IMR-90 (cell line): ENCODE measurements around the gene NUDT7. TPM values are rescaled to one million over a fixed set of nuclear protein-coding genes. Genes with fewer than 3 reads are reported as not detected.

Experiments
- ATAC-seq: fragments of 200-7000 bp; cut with Tn5 transposase; 2 replicates; pipeline ENCODE4 v1.9.1; 2020; ENCODE audit warnings: low read depth, mild to moderate bottlenecking, moderate library complexity
- BruUV-seq: library from RNA; stranded (reverse); fragments of 400-500 nt; replicated peaks from 2 replicates; lab custom pipeline; 2021; lab: Mats Ljungman, UMichigan
- CTCF ChIA-PET: fragments of 300-600 bp; formaldehyde crosslinking; extraction: SDS; loops from one replicate; lab custom pipeline; 2021; ENCODE audit warnings: antibody characterized with exemption; lab: Yijun Ruan, JAX
- POLR2A ChIA-PET: fragments of 300-600 bp; sonication (Branson Sonifier 250); formaldehyde crosslinking; loops from one replicate; lab custom pipeline; 2022; ENCODE audit warnings: antibody characterized with exemption; ENCODE audit not compliant: unreplicated experiment; lab: Charles Lee
- DNase-seq: peaks from one replicate; pipeline ENCODE4 v3.0.0; 2013
- H2AFZ ChIP-seq: replicated peaks from 2 replicates; pipeline ENCODE3; 2013; ENCODE audit warnings: low read length, mild to moderate bottlenecking; ENCODE audit not compliant: poor library complexity
- H2AK5ac ChIP-seq: 2 replicates; pipeline ENCODE4 v1.6.1; 2013; ENCODE audit warnings: low read depth, low read length, inconsistent platforms
- H2AK9ac ChIP-seq: replicated peaks from 2 replicates; pipeline ENCODE3; 2013; ENCODE audit warnings: mild to moderate bottlenecking, low read depth, low read length, moderate library complexity; ENCODE audit not compliant: poor library complexity
- H2BK120ac ChIP-seq: 2 replicates; pipeline ENCODE4 v1.6.1; 2013; ENCODE audit warnings: low read depth, low read length, inconsistent platforms
- H2BK15ac ChIP-seq: 3 replicates; pipeline ENCODE4 v1.6.1; 2013; ENCODE audit warnings: low read depth, low read length, inconsistent platforms
- H2BK20ac ChIP-seq: 2 replicates; pipeline ENCODE4 v1.6.1; 2013; ENCODE audit warnings: low read depth, mild to moderate bottlenecking, inconsistent platforms, low read length, moderate library complexity
- H2BK5ac ChIP-seq: 2 replicates; pipeline ENCODE4 v1.6.1; 2013; ENCODE audit warnings: mild to moderate bottlenecking, low read depth, low read length, inconsistent platforms; ENCODE audit not compliant: poor library complexity, severe bottlenecking
- H3K14ac ChIP-seq: replicated peaks from 2 replicates; pipeline ENCODE4 v1.6.1; 2013; ENCODE audit warnings: low read depth, low read length, inconsistent platforms
- H3K18ac ChIP-seq: 2 replicates; pipeline ENCODE4 v1.6.1; 2013; ENCODE audit warnings: low read depth, low read length, control low read depth
- H3K23ac ChIP-seq: 2 replicates; pipeline ENCODE4 v1.6.1; 2013; ENCODE audit warnings: low read depth, low read length, inconsistent platforms
- H3K27ac ChIP-seq: 2 replicates; pipeline ENCODE4 v1.5.1; 2013; ENCODE audit warnings: mild to moderate bottlenecking, control low read depth, low read length; ENCODE audit not compliant: insufficient read depth
- H3K27me3 ChIP-seq: 2 replicates; pipeline ENCODE4 v1.6.1; 2013; ENCODE audit warnings: low read length; ENCODE audit not compliant: control insufficient read depth, insufficient read depth
- H3K36me3 ChIP-seq: 2 replicates; pipeline ENCODE4 v1.6.1; 2013; ENCODE audit warnings: low read length, mixed read lengths; ENCODE audit not compliant: control insufficient read depth, insufficient read depth
- H3K4ac ChIP-seq: 2 replicates; pipeline ENCODE4 v1.6.1; 2013; ENCODE audit warnings: low read depth, low read length, inconsistent platforms
- H3K4me1 ChIP-seq: 2 replicates; pipeline ENCODE4 v1.6.1; 2013; ENCODE audit warnings: low read length, mixed read lengths; ENCODE audit not compliant: control insufficient read depth, insufficient read depth
- H3K4me2 ChIP-seq: 2 replicates; pipeline ENCODE4 v1.6.1; 2013; ENCODE audit warnings: low read depth, mild to moderate bottlenecking, control low read depth, low read length, moderate library complexity
- H3K4me3 ChIP-seq: 2 replicates; pipeline ENCODE4 v1.5.1; 2013; ENCODE audit warnings: low read depth, mild to moderate bottlenecking, control low read depth, low read length, moderate library complexity; ENCODE audit not compliant: insufficient read depth
- H3K56ac ChIP-seq: 2 replicates; pipeline ENCODE4 v1.6.1; 2013; ENCODE audit warnings: low read length, inconsistent platforms; ENCODE audit not compliant: insufficient read depth; ENCODE audit errors: extremely low read depth
- H3K79me1 ChIP-seq, 2 experiments: 2 replicates each; pipeline ENCODE4 v1.6.1; 2013; ENCODE audit warnings: low read length in 2 of 2, inconsistent platforms in 1 of 2, low read depth in 1 of 2
- H3K9ac ChIP-seq: 2 replicates; pipeline ENCODE4 v1.6.1; 2013; ENCODE audit warnings: low read depth, low read length, control low read depth
- H3K9me1 ChIP-seq: 2 replicates; pipeline ENCODE4 v1.6.1; 2013; ENCODE audit warnings: low read length, inconsistent platforms; ENCODE audit not compliant: insufficient read depth
- H3K9me3 ChIP-seq: 2 replicates; pipeline ENCODE4 v1.6.1; 2013; ENCODE audit warnings: low read length; ENCODE audit not compliant: control insufficient read depth, insufficient read depth
- H4K20me1 ChIP-seq: 2 replicates; pipeline ENCODE4 v1.6.1; 2013; ENCODE audit warnings: low read length, inconsistent platforms; ENCODE audit not compliant: insufficient read depth
- H4K5ac ChIP-seq: 2 replicates; pipeline ENCODE4 v1.6.1; 2013; ENCODE audit warnings: mild to moderate bottlenecking, low read depth, low read length, control low read depth
- H4K8ac ChIP-seq, 2 experiments: 2 replicates each; pipeline ENCODE4 v1.6.1; 2013; ENCODE audit warnings: low read depth in 2 of 2, low read length in 2 of 2, control low read depth in 1 of 2, inconsistent platforms in 1 of 2
- H4K91ac ChIP-seq: 2 replicates; pipeline ENCODE4 v1.6.1; 2013; ENCODE audit warnings: low read depth, low read length, inconsistent platforms; ENCODE audit not compliant: insufficient read depth
- BHLHE40 ChIP-seq: fragments of 150-350 bp; IDR thresholded peaks from 2 replicates; pipeline ENCODE4 v1.6.1; 2016; ENCODE audit warnings: mild to moderate bottlenecking, low read depth, low read length
- CEBPB ChIP-seq: IDR thresholded peaks from 2 replicates; pipeline ENCODE4 v1.6.1; 2012; ENCODE audit warnings: low read depth, low read length, improper control_type of control experiment
- CHD1 ChIP-seq: IDR thresholded peaks from 2 replicates; pipeline ENCODE4 v1.6.1; 2012; ENCODE audit warnings: low read depth, low read length, improper control_type of control experiment
- CTCF ChIP-seq: conservative IDR thresholded peaks from 2 replicates; pipeline ENCODE4 v1.5.1; 2012; ENCODE audit warnings: mild to moderate bottlenecking, low read depth, low read length, improper control_type of control experiment
- FOS ChIP-seq: fragments of 150-350 bp; IDR thresholded peaks from 2 replicates; pipeline ENCODE4 v1.6.1; 2016; ENCODE audit warnings: low read depth, low read length
- MAFK ChIP-seq: IDR thresholded peaks from 2 replicates; pipeline ENCODE4 v1.6.1; 2012; ENCODE audit warnings: low read depth, low read length, improper control_type of control experiment
- MAZ ChIP-seq: IDR thresholded peaks from 2 replicates; pipeline ENCODE4 v1.6.1; 2012; ENCODE audit warnings: low read depth, mild to moderate bottlenecking, low read length, improper control_type of control experiment, moderate library complexity, borderline replicate concordance
- MXI1 ChIP-seq: IDR thresholded peaks from 2 replicates; pipeline ENCODE4 v1.6.1; 2012; ENCODE audit warnings: low read depth, mild to moderate bottlenecking, low read length, moderate library complexity, borderline replicate concordance
- NFE2L2 ChIP-seq: fragments of 150-350 bp; IDR thresholded peaks from 2 replicates; pipeline ENCODE4 v1.6.1; 2016; ENCODE audit warnings: low read depth, mild to moderate bottlenecking, low read length
- POLR2A ChIP-seq: IDR thresholded peaks from 2 replicates; pipeline ENCODE4 v1.6.1; 2012; ENCODE audit warnings: mild to moderate bottlenecking, low read depth, low read length
- RAD21 ChIP-seq: IDR thresholded peaks from 2 replicates; pipeline ENCODE4 v1.6.1; 2012; ENCODE audit warnings: low read length, improper control_type of control experiment
- RCOR1 ChIP-seq: IDR thresholded peaks from 2 replicates; pipeline ENCODE4 v1.6.1; 2012; ENCODE audit warnings: mild to moderate bottlenecking, low read length, improper control_type of control experiment; ENCODE audit not compliant: insufficient replicate concordance
- RFX5 ChIP-seq: IDR thresholded peaks from 2 replicates; pipeline ENCODE4 v1.8.0; 2012; ENCODE audit warnings: low read depth, mild to moderate bottlenecking, low read length, moderate library complexity
- SMC3 ChIP-seq: fragments of 150-350 bp; IDR thresholded peaks from 2 replicates; pipeline ENCODE4 v1.6.1; 2016; ENCODE audit warnings: low read depth, mild to moderate bottlenecking, antibody characterized with exemption, low read length, moderate library complexity
- WGBS, 2 experiments: methylation state at CpG; one replicate each; pipeline versions ENCODE4 v1.1.5 to v1.1.7; 2013; ENCODE audit warnings: missing lambda C conversion rate in 2 of 2; ENCODE audit not compliant: insufficient read length in 1 of 2; ENCODE audit errors: extremely low coverage in 2 of 2; 5-methylcytosine and 5-hydroxymethylcytosine counted together
- dilution Hi-C: fragments of 300-500 bp; cut with HindIII; formaldehyde crosslinking; loops from one replicate; pipeline ENCODE4 v1.14.3; 2018; ENCODE audit warnings: low sequenced_read_pairs; ENCODE audit not compliant: unreplicated experiment
- in situ Hi-C: fragments of 300-500 bp; cut with MboI; formaldehyde crosslinking; loops from 3 replicates; pipeline ENCODE4 v1.14.3; 2019; ENCODE audit warnings: low sequenced_read_pairs, inconsistent platforms, mixed read lengths
- intact Hi-C: fragments of 100-400 bp; cut with micrococcal nuclease; formaldehyde crosslinking; loops from 2 replicates; pipeline ENCODE4 v1.10.0; 2022
- polyA plus RNA-seq, 3 experiments: library from polyadenylated mRNA; depleted of rRNA; stranded (reverse); fragments of >200 nt; gene quantifications; 2 replicates each; pipeline ENCODE4 v1.2.3, GENCODE V29; 2012; ENCODE audit warnings: low replicate concordance in 1 of 3
- total RNA-seq: library from RNA; depleted of rRNA; stranded (reverse); fragments of >200 nt; gene quantifications from 2 replicates; pipeline ENCODE4 v1.2.3, GENCODE V29; 2012
- TF ChIP-seq, protein P1 (sequence below): fragments of 150-350 bp; IDR thresholded peaks from 2 replicates; pipeline ENCODE4 v1.6.1; 2016; ENCODE audit warnings: low read depth, mild to moderate bottlenecking, low read length, moderate library complexity, borderline replicate concordance
- TF ChIP-seq, protein P2 (sequence below): fragments of 150-350 bp; IDR thresholded peaks from 2 replicates; pipeline ENCODE4 v1.6.1; 2017; ENCODE audit warnings: mild to moderate bottlenecking, antibody characterized with exemption, low read length, low read depth

Gene NUDT7
- total and polyA plus RNA-seq, 2 of the 4 experiments (the other 2 are of a cell fraction) = 4.3 to 6.2 TPM

DNA sequence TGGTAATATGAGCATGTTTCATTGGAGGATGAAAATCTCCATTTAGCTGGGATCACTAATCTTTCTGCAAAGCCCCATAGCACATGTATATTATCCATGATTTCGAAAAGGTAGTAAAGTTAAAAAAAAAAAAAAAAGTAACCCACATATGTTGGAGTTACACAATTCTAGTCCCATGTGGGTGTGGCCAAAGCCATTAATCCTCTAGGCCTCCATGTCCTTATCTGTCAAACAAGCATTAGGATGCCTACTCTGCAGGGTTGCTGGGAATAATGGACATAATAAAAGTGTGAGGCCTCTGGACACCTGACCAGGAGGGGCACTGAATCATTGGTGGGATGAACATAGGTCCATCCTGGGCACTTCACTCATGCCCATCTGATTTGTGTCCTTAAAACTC, 36.9 kb downstream of the NUDT7 start:
- peaks cover 7% of the 10 kb centered on the region for H3K4me1 ChIP-seq
- no peak overlapping the region for H2BK20ac ChIP-seq
- TF ChIP-seq BHLHE40 = no peak
- TF ChIP-seq MAZ = no peak
- no peak for TF ChIP-seq CTCF
- no peak for TF ChIP-seq RAD21
- TF ChIP-seq RFX5 = no peak
- no peak for TF ChIP-seq FOS
- TF ChIP-seq MXI1 = no peak
- no peak for TF ChIP-seq CEBPB
- TF ChIP-seq RCOR1 = no peak
- TF ChIP-seq MAFK = no peak
- TF ChIP-seq, protein P1, sequence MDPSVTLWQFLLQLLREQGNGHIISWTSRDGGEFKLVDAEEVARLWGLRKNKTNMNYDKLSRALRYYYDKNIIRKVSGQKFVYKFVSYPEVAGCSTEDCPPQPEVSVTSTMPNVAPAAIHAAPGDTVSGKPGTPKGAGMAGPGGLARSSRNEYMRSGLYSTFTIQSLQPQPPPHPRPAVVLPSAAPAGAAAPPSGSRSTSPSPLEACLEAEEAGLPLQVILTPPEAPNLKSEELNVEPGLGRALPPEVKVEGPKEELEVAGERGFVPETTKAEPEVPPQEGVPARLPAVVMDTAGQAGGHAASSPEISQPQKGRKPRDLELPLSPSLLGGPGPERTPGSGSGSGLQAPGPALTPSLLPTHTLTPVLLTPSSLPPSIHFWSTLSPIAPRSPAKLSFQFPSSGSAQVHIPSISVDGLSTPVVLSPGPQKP = no peak
- TF ChIP-seq SMC3 = no peak
- no peak for TF ChIP-seq POLR2A
- no peak for TF ChIP-seq NFE2L2
- no peak for TF ChIP-seq CHD1
- TF ChIP-seq, protein P2, sequence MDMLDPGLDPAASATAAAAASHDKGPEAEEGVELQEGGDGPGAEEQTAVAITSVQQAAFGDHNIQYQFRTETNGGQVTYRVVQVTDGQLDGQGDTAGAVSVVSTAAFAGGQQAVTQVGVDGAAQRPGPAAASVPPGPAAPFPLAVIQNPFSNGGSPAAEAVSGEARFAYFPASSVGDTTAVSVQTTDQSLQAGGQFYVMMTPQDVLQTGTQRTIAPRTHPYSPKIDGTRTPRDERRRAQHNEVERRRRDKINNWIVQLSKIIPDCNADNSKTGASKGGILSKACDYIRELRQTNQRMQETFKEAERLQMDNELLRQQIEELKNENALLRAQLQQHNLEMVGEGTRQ = no peak
- POLR2A ChIA-PET = no interaction called here
- no peak for ATAC-seq
- H4K91ac ChIP-seq = no peak overlapping the region
- H3K79me1 ChIP-seq = no peaks in the 10 kb centered on the region
- H3K36me3 ChIP-seq = no peaks in the 10 kb centered on the region
- H3K18ac ChIP-seq = no peak overlapping the region
- H2AFZ ChIP-seq = no peak overlapping the region
- CTCF ChIA-PET = no interaction called here
- no peak overlapping the region for H2AK9ac ChIP-seq
- H3K56ac ChIP-seq = no peak overlapping the region
- H3K27ac ChIP-seq = no peak overlapping the region
- H3K9ac ChIP-seq = no peak overlapping the region
- no peak for DNase-seq
- no peak overlapping the region for H4K5ac ChIP-seq
- no peak overlapping the region for H3K4me2 ChIP-seq
- dilution Hi-C loops = no loop called here
- no peak overlapping the region for H3K14ac ChIP-seq
- no peak overlapping the region for H3K4me3 ChIP-seq
- no peaks in the 10 kb centered on the region for H3K9me1 ChIP-seq
- no peak overlapping the region for H2BK120ac ChIP-seq
- no peaks in the 10 kb centered on the region for H4K20me1 ChIP-seq
- H2AK5ac ChIP-seq = no peak overlapping the region
- no CpG with 5 or more reads among the region's 1 CpG for WGBS, 2 experiments
- no peak overlapping the region for H3K23ac ChIP-seq
- in situ Hi-C loops = no loop called here
- no peak overlapping the region for H2BK15ac ChIP-seq
- no peak overlapping the region for H4K8ac ChIP-seq
- intact Hi-C loops = no loop called here
- no TSS peak for BruUV-seq
- no peak overlapping the region for H3K4ac ChIP-seq
- H2BK5ac ChIP-seq = no peak overlapping the region
- H3K27me3 ChIP-seq = no peaks in the 10 kb centered on the region
- no peaks in the 10 kb centered on the region for H3K9me3 ChIP-seq
